HS-27A (cell line): ENCODE measurements around the gene STK32C.
"Not testable (repeated sequence)": the region's sequence is repeated elsewhere in the genome, so short reads cannot be mapped to it uniquely, and the experiment has no call there.

ENCODE experiments used
- DNase-seq: peaks from one replicate; pipeline ENCODE4 v3.0.0-alpha.2; 2012; ENCODE audit warnings: low read depth, missing footprints

STK32C gene

GRCh38 chr10:132301371-132302330, 6.1 kb downstream of the STK32C start:
- no peak for DNase-seq

- DNase-seq = no peak
These were observed 7.2 kb downstream of the STK32C start for GRCh38 chr10:132300582-132300981.

- no peak for DNase-seq
These were observed 8.1 kb downstream of the STK32C start for GRCh38 chr10:132299371-132300336.

DNA sequence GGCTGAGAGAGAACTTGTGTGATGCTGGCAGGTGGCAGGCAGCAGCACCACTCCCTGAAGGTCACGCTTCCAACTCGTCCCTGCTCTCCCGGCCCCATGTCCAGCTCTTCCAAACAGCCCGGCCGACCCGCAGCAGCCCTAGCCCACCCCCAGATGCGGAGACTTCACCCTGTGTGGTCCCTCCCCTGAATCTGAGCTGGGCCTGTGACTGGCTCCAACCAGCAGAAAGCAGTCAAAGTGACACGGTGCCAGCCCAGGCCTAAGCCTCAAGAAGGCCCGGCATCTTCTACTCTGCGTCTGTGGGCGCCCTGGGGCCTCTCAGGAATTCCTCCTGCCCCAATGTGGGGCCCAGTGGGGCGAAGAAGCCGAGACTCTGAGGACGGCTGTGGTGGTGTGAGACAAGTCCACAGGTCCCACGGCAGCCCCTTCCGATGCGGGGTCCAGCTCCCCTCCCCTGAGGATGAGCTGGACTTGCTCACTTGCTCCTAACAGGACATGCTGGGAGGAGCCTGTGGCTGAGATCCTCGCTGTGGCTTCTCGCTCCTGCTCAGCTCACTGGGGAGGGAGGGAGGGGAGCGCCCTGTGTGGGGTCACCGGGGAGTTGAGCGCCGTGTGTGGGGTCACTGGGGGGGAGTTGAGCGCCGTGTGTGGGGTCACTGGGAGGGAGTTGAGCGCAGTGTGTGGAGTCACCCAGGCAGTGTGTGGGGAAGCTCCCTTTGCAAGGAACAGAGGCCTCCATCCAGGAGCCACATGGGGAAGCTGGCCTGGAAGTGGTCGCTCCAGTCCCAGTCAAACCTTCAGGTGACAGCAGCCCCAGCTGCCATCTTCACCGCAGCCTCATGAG, 9.5 kb downstream of the STK32C start:
- no peak for DNase-seq

DNA sequence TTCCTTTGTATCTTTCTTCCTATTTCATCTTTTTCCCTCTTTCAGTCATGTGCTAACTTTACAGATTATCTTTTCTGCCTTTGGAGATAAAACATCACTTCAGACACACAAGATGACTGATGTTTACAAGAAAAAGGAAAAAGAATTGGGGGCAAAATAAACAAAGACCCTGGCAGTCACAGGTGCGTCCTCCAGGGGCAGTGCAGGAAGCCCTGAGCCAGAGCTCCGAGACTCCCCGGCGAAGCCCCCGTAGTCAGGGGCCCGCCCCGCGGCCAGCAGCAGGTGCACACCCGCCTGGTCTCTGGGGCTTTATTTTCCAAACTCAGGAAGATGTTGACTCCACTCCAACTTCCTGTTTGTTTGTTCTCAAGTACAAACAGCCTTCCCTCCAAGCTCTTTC, 10.2 kb downstream of the STK32C start:
- DNase-seq = no peak

DNA sequence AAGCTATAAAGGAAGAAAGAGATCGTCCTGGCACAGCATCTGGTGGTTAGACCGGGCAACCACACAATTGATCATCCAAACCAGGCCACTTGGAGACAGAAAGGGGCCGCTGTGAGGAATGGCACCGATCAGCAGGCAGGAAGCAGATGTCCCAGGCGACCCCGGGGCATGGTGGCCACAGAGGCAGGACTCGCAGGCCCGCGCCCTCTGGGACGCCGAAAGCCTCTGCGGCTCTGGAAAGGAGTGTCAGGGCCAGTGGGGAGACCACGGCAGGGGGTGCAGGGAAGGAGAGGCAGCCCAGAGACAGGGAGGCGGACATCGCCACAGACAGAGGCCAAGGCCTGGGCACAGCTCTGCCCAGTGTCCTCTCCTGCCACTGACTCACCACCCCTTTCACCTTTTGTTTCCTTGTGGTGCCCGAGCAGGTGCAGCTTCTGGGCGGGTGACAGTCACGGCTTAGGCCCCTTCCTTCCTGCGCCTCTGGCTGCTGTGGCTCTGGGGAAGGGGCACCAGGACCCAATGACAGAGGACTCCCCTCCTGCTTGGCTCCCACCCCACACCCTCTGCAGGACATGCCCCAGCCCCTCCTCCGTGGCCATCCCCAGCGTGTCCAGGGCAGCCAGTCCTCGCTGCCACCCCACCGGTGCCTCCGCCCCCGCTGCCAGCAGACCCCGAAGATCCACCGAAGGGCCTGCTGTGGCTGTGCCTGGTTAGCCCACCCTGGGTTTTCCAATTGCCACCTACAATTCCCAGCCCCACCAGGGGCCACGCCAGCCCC, 10.9 kb downstream of the STK32C start:
- DNase-seq = no peak

GRCh38 chr10:132295481-132295880, 12.3 kb downstream of the STK32C start:
- DNase-seq = not testable (repeated sequence)

DNA sequence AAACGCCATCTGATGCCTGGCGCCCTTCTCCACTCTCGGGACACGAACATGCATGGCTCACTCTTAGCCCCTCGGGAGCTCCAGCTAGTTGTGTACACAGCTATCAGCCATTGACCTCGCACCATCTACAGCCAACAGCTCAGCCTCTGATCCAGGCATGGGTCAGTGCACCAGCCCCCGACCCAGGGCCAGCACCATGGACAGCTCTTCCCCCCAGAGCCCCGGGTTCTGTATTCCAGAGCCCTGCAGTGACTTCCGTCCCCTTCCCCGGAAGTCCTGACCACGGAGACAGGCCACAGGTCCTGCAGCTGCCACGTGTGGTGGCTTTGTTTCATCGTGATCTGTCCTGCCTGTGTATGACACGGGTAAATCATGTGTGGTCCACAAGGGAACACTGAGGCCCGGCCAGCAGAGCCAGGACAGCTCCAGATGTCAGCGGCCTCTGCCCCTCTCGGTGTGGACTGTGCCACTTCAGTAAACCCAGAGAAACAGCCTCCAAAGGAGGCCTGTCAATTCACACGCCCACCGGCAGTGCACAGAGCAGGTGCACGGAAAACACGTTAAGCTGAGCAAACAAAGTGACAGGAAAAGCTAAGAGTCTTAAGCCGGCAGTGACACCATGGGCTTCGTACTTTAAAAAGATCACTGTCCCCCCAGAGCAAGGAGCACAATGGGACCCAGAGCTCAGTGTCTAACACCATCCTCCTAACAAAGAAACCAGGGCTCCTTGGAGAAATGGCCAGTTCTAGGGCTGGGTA, 13.0 kb downstream of the STK32C start:
- no peak for DNase-seq

- DNase-seq = no peak
These were observed 13.8 kb downstream of the STK32C start for GRCh38 chr10:132293813-132294520.

DNA sequence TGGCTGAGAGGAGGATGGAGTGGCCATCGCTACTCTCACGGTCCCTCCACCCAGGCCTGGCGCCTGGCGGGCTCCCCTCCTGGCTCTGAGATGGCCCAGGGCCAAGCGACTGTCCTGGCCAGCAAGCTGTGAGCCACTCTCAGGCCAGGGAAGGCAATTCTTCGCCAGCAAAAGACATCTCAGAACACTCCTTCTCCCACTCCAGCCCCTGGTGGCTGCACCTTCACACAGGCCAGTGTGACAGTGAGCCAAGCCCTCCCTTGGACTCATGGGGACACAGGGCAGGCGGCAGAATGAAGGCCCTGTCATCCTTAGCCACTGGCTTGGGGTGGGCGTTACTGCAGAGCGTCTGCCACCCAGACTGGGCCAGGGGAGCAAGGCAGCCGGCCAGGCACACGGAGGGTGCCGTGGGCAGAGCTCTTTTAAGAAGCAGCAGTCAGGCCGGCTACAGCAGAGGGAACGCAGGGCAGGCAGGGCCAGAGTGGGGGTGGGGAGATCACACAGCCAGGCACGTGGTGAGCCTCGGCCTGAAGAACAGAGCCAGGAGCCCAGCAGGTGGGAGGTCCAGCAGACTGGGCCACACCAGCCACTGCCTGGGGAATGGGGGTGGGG, 14.4 kb downstream of the STK32C start:
- DNase-seq = no peak

- DNase-seq = no peak
These were observed 15.2 kb downstream of the STK32C start for GRCh38 chr10:132292287-132293200.

DNA sequence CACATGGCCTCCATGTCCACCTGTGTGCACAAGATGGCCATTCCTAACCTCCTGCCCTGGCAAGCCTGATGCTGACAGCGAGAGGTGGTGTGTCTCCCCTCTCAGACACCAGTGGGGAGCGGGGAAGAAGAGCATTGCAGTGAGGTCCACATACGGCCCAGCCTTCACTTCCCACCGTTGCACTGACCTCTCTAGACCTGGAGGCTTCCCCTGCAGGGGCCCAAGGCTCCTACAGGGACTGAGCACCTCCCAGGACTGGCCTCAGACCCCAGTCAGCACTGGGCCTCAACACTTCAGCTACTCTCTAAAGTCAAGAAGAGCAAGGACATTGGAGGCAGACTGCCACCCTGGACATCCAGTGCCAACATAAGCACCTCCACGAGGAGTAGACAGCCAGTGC, 15.9 kb downstream of the STK32C start:
- DNase-seq = no peak

DNA sequence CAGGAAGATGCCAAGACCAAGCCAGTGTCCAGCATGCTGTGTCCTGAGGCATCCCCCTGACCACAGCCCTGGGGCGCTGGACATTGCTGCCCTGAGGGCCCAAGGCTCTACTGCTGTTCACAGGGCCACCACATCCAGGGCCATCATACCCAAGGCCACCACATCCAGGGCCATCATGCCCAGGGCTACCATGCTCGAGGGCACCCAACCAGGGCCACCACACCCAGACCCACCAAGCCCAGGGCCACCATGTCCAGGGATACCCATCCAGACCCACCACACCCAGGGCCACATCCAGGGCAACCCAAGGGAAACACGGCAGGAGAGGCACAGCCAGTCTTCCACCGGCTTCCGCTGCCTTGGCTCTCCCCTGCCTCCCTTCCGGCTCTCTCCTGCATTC, 17.1 kb downstream of the STK32C start:
- no peak for DNase-seq

DNA sequence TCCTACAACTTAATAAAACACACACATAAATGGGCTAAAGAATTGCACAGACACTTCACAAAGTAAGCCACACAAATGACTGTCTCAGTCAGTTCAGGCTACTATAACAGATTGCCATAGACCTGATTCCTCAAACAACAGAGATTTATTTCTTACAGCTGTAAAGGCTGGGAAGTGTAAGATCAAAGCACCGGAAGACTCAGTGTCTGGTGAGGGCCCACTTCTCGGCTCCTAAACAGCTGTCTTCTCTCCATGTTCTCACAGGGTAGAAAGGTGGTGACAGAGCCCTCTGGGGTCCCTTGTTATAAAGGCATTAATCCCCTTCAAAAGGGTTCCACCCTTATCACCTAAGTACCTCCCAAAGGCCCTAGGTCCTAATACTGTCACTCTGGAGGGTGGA, 18.3 kb downstream of the STK32C start:
- DNase-seq = no peak

GRCh38 chr10:132283604-132284382, 24.0 kb downstream of the STK32C start:
- DNase-seq = no peak

GRCh38 chr10:132282667-132283603, 24.8 kb downstream of the STK32C start:
- no peak for DNase-seq
